Measurements from ENCODE around the gene RNGTT. TPM values are rescaled to one million over a fixed set of nuclear protein-coding genes. Genes with fewer than 3 reads are reported as not detected.

The RNGTT gene
- total and polyA plus RNA-seq, 2 experiments from 2014 or later, result 7.4 to 15.6 TPM

- no peak for DNase-seq (ENCODE audit: low spot score)
- WGBS (ENCODE audit: low lambda C conversion rate, missing lambda C conversion rate), result 73% methylated on average over 7 of the region's 7 CpGs
- Histone ChIP-seq H3K9me2 (replicated peaks; ENCODE audit: insufficient read depth) (no peaks in the 10 kb centered on the region), H4K20me1 (ENCODE audit: insufficient read depth, poor library complexity, severe bottlenecking) (no peaks in the 10 kb centered on the region), H3K4me1 (ENCODE audit: insufficient read depth) (no peaks in the 10 kb centered on the region), H3K9me3 (ENCODE audit: low read depth) (no peaks in the 10 kb centered on the region), H2AFZ (no peak overlapping the region), H3K79me2 (no peaks in the 10 kb centered on the region), H3K36me3 (replicated peaks; ENCODE audit: insufficient read depth, low read depth) (no peaks in the 10 kb centered on the region), H3K4me2 (no peak overlapping the region), H3K27me3 (no peaks in the 10 kb centered on the region), H3K27ac (peak overlapping the region; percentile 32), H3K4me3 (no peak overlapping the region)
- TF ChIP-seq EZH2phosphoT487 (IDR thresholded peaks at IDR 0.05; ENCODE audit: low read depth, severe bottlenecking, unreplicated experiment) (no peak), EZH2 (IDR thresholded peaks at IDR 0.05; ENCODE audit: borderline replicate concordance) (no peak), CTCF (IDR thresholded peaks at IDR 0.05; ENCODE audit: poor library complexity) (no peak)
These were observed 322.1 kb downstream of the RNGTT start for GRCh38 chr6:88641178-88641903.

GRCh38 chr6:88637761-88638545, 325.5 kb downstream of the RNGTT start:
- H3K9me3 ChIP-seq (ENCODE audit: low read depth), result no peaks in the 10 kb centered on the region
- no peaks in the 10 kb centered on the region for H4K20me1 ChIP-seq (ENCODE audit: insufficient read depth, poor library complexity, severe bottlenecking)
- no peak for DNase-seq (ENCODE audit: low spot score)
- H3K4me2 ChIP-seq, result no peak overlapping the region
- 62% methylated on average over 2 of the region's 2 CpGs for WGBS (ENCODE audit: low lambda C conversion rate, missing lambda C conversion rate)
- no peaks in the 10 kb centered on the region for H3K4me1 ChIP-seq (ENCODE audit: insufficient read depth)
- H3K4me3 ChIP-seq, result no peak overlapping the region
- H3K27me3 ChIP-seq, result no peaks in the 10 kb centered on the region
- no peak overlapping the region for H2AFZ ChIP-seq
- TF ChIP-seq EZH2phosphoT487 (IDR thresholded peaks at IDR 0.05; ENCODE audit: low read depth, severe bottlenecking, unreplicated experiment), result no peak
- no peak for TF ChIP-seq CTCF (IDR thresholded peaks at IDR 0.05; ENCODE audit: poor library complexity)
- TF ChIP-seq EZH2 (IDR thresholded peaks at IDR 0.05; ENCODE audit: borderline replicate concordance), result no peak
- H3K36me3 ChIP-seq (replicated peaks; ENCODE audit: insufficient read depth, low read depth), result no peaks in the 10 kb centered on the region
- no peaks in the 10 kb centered on the region for H3K79me2 ChIP-seq
- H3K9me2 ChIP-seq (replicated peaks; ENCODE audit: insufficient read depth), result no peaks in the 10 kb centered on the region
- H3K27ac ChIP-seq, result no peak overlapping the region

GRCh38 chr6:88636871-88637270, 326.5 kb downstream of the RNGTT start:
- no peak for DNase-seq (ENCODE audit: low spot score)
- Histone ChIP-seq H3K79me2 (no peaks in the 10 kb centered on the region), H3K9me2 (replicated peaks; ENCODE audit: insufficient read depth) (no peaks in the 10 kb centered on the region), H3K4me3 (no peak overlapping the region), H3K36me3 (replicated peaks; ENCODE audit: insufficient read depth, low read depth) (no peaks in the 10 kb centered on the region), H2AFZ (no peak overlapping the region), H3K4me2 (no peak overlapping the region), H3K27me3 (no peaks in the 10 kb centered on the region), H3K27ac (no peak overlapping the region), H3K4me1 (ENCODE audit: insufficient read depth) (no peaks in the 10 kb centered on the region), H3K9me3 (ENCODE audit: low read depth) (no peaks in the 10 kb centered on the region), H4K20me1 (ENCODE audit: insufficient read depth, poor library complexity, severe bottlenecking) (no peaks in the 10 kb centered on the region)
- TF ChIP-seq EZH2 (IDR thresholded peaks at IDR 0.05; ENCODE audit: borderline replicate concordance), result no peak
- TF ChIP-seq CTCF (IDR thresholded peaks at IDR 0.05; ENCODE audit: poor library complexity), result no peak
- no peak for TF ChIP-seq EZH2phosphoT487 (IDR thresholded peaks at IDR 0.05; ENCODE audit: low read depth, severe bottlenecking, unreplicated experiment)

Data from hepatocyte (in vitro differentiated cells).